OCI-LY1 (cell line): Measurements from ENCODE around the gene TCF3.

Experiments used
- H2AFZ ChIP-seq: fragments of 200-600 bp; sonication (generic), shearing (Covaris generic); 2 replicates; pipeline ENCODE4 v1.6.0; 2014; ENCODE audit warnings: antibody characterized with exemption, mild to moderate bottlenecking, low read length
- H3F3A ChIP-seq: fragments of 200-600 bp; sonication (generic), shearing (Covaris generic); 2 replicates; pipeline ENCODE4 v1.6.0; 2014; ENCODE audit warnings: mild to moderate bottlenecking, antibody characterized with exemption, low read length, moderate library complexity; ENCODE audit not compliant: insufficient read depth
- H3K27ac ChIP-seq: fragments of 200-600 bp; sonication (generic); 2 replicates; pipeline ENCODE4 v1.5.1; 2014; ENCODE audit warnings: low read length, mixed run types, mild to moderate bottlenecking, low read depth; ENCODE audit not compliant: poor library complexity, severe bottlenecking
- H3K27me3 ChIP-seq: fragments of 200-600 bp; sonication (generic); 2 replicates; pipeline ENCODE4 v1.6.0; 2014; ENCODE audit warnings: antibody characterized with exemption, mild to moderate bottlenecking, low read length, moderate library complexity; ENCODE audit not compliant: insufficient read depth
- H3K36me3 ChIP-seq: fragments of 200-600 bp; sonication (generic); 2 replicates; pipeline ENCODE4 v1.6.1; 2014; ENCODE audit warnings: mild to moderate bottlenecking, antibody characterized with exemption, low read length, moderate library complexity, mixed read lengths; ENCODE audit not compliant: insufficient read depth
- H3K4me1 ChIP-seq: fragments of 200-600 bp; sonication (generic); 2 replicates; pipeline ENCODE4 v1.5.1; 2014; ENCODE audit warnings: mild to moderate bottlenecking, low read length, moderate library complexity; ENCODE audit not compliant: insufficient read depth, severe bottlenecking
- H3K4me2 ChIP-seq: fragments of 200-600 bp; sonication (generic), shearing (Covaris generic); 2 replicates; pipeline ENCODE4 v1.6.1; 2014; ENCODE audit warnings: low read length
- H3K4me3 ChIP-seq: fragments of 200-600 bp; sonication (generic); 2 replicates; pipeline ENCODE4 v1.5.1; 2014; ENCODE audit warnings: low read length, low read depth, mild to moderate bottlenecking, mixed read lengths; ENCODE audit not compliant: poor library complexity, severe bottlenecking
- H3K79me2 ChIP-seq: fragments of 200-600 bp; shearing (Covaris generic); 2 replicates; pipeline ENCODE4 v1.6.1; 2016; ENCODE audit warnings: mixed run types, low read length, mixed read lengths; ENCODE audit not compliant: insufficient read depth
- H3K9ac ChIP-seq: fragments of 200-600 bp; sonication (generic), shearing (Covaris generic); 2 replicates; pipeline ENCODE4 v1.6.1; 2014; ENCODE audit warnings: mild to moderate bottlenecking, low read length, mixed read lengths
- H3K9me2 ChIP-seq: fragments of 200-600 bp; sonication (generic), shearing (Covaris generic); 2 replicates; pipeline ENCODE4 v1.6.1; 2014; ENCODE audit warnings: low read depth, mild to moderate bottlenecking, low read length, mixed read lengths
- H3K9me3 ChIP-seq: fragments of 200-600 bp; shearing (Covaris generic); 2 replicates; pipeline ENCODE4 v1.6.1; 2014; ENCODE audit warnings: low read length, mixed read lengths
- H4K20me1 ChIP-seq: fragments of 200-600 bp; sonication (generic), shearing (Covaris generic); 2 replicates; pipeline ENCODE4 v1.6.0; 2016; ENCODE audit warnings: mild to moderate bottlenecking, low read length; ENCODE audit not compliant: insufficient read depth
- CTCF ChIP-seq: fragments of 200-600 bp; sonication (generic), shearing (Covaris generic); IDR thresholded peaks from 2 replicates; pipeline ENCODE4 v1.5.1; 2017; ENCODE audit warnings: mild to moderate bottlenecking, antibody characterized with exemption, low read length, moderate library complexity, mixed read lengths
- EZH2 ChIP-seq: fragments of 200-600 bp; sonication (generic), shearing (Covaris generic); IDR thresholded peaks from 2 replicates; pipeline ENCODE4 v1.8.0; 2017; ENCODE audit warnings: borderline replicate concordance, mixed run types, mild to moderate bottlenecking, antibody characterized with exemption, low read length, moderate library complexity, mixed read lengths

TCF3 gene

GRCh38 chr19:1593501-1593772 is 59.0 kb downstream of the TCF3 start:
- peak overlapping the region; percentile 66 for H3K4me3 ChIP-seq
- TF ChIP-seq CTCF (no peak), EZH2 (no peak)
- peak overlapping the region; percentile 83 for H3K4me2 ChIP-seq
- H2AFZ ChIP-seq, result no peak overlapping the region
- H3K27me3 ChIP-seq, result no peaks in the 10 kb centered on the region
- H3K4me1 ChIP-seq, result peaks cover 42% of the 10 kb centered on the region
- H3K36me3 ChIP-seq, result peaks cover 50% of the 10 kb centered on the region
- H3K9ac ChIP-seq, result peak overlapping the region; percentile 86
- H3K9me2 ChIP-seq, result no peaks in the 10 kb centered on the region
- H3K9me3 ChIP-seq, result no peaks in the 10 kb centered on the region
- H3K79me2 ChIP-seq, result peaks cover 35% of the 10 kb centered on the region
- H4K20me1 ChIP-seq, result no peaks in the 10 kb centered on the region
- H3F3A ChIP-seq, result 0 out of 2 replicates have a peak, but pooled peaks cover 4% of the 10 kb centered on the region
- peak overlapping the region; percentile 64 for H3K27ac ChIP-seq

- no peak for TF ChIP-seq CTCF
- TF ChIP-seq EZH2, result no peak
- H3K4me2 ChIP-seq, result peak within 1 kb of the TSS; percentile 99
- peaks cover 50% of the 10 kb centered on the region for H3K36me3 ChIP-seq
- peak within 1 kb of the TSS; percentile 92 for H3K27ac ChIP-seq
- H3K27me3 ChIP-seq, result no peaks in the 10 kb centered on the region
- 0 out of 2 replicates have a peak, but pooled peaks cover 4% of the 10 kb centered on the region for H3F3A ChIP-seq
- no peak within 1 kb of the TSS for H2AFZ ChIP-seq
- no peaks in the 10 kb centered on the region for H3K9me2 ChIP-seq
- peak within 1 kb of the TSS; percentile 99 for H3K4me3 ChIP-seq
- H3K79me2 ChIP-seq, result peaks cover 39% of the 10 kb centered on the region
- peak within 1 kb of the TSS; percentile 100 for H3K9ac ChIP-seq
- H4K20me1 ChIP-seq, result no peaks in the 10 kb centered on the region
- peaks cover 41% of the 10 kb centered on the region for H3K4me1 ChIP-seq
- no peaks in the 10 kb centered on the region for H3K9me3 ChIP-seq
These were observed 59.5 kb downstream of the TCF3 start, which contains the start of gene MBD3 for GRCh38 chr19:1592755-1593500. MBD3 (minus strand) TSS chr19:1592865; CDS start chr19:1592631, 234 bp downstream.

GRCh38 chr19:1592024-1592754 is 60.2 kb downstream of the TCF3 start:
- Histone ChIP-seq H3K27me3 (no peaks in the 10 kb centered on the region), H3K4me1 (peaks cover 33% of the 10 kb centered on the region), H3K79me2 (peaks cover 47% of the 10 kb centered on the region), H3K4me2 (peak overlapping the region; percentile 99), H3K36me3 (peaks cover 50% of the 10 kb centered on the region), H3K9ac (peak overlapping the region; percentile 100), H2AFZ (no peak overlapping the region), H3K27ac (peak overlapping the region; percentile 92), H3K9me2 (no peaks in the 10 kb centered on the region), H3K9me3 (no peaks in the 10 kb centered on the region), H3K4me3 (peak overlapping the region; percentile 99), H4K20me1 (no peaks in the 10 kb centered on the region), H3F3A (0 out of 2 replicates have a peak, but pooled peaks cover 4% of the 10 kb centered on the region)
- TF ChIP-seq CTCF (no peak), EZH2 (no peak)
